IMR-90 (cell line): Measurements from ENCODE around the gene AXIN1.

Experiments
- BHLHE40 ChIP-seq: fragments of 150-350 bp; IDR thresholded peaks from 2 replicates; pipeline ENCODE4 v1.6.1; 2016; ENCODE audit warnings: mild to moderate bottlenecking, low read depth, low read length
- CHD1 ChIP-seq: IDR thresholded peaks from 2 replicates; pipeline ENCODE4 v1.6.1; 2012; ENCODE audit warnings: low read depth, low read length, improper control_type of control experiment
- CTCF ChIP-seq: conservative IDR thresholded peaks from 2 replicates; pipeline ENCODE4 v1.5.1; 2012; ENCODE audit warnings: mild to moderate bottlenecking, low read depth, low read length, improper control_type of control experiment
- MAZ ChIP-seq: IDR thresholded peaks from 2 replicates; pipeline ENCODE4 v1.6.1; 2012; ENCODE audit warnings: low read depth, mild to moderate bottlenecking, low read length, improper control_type of control experiment, moderate library complexity, borderline replicate concordance
- POLR2A ChIP-seq: IDR thresholded peaks from 2 replicates; pipeline ENCODE4 v1.6.1; 2012; ENCODE audit warnings: mild to moderate bottlenecking, low read depth, low read length
- RCOR1 ChIP-seq: IDR thresholded peaks from 2 replicates; pipeline ENCODE4 v1.6.1; 2012; ENCODE audit warnings: mild to moderate bottlenecking, low read length, improper control_type of control experiment; ENCODE audit not compliant: insufficient replicate concordance
- USF2 ChIP-seq: fragments of 150-350 bp; IDR thresholded peaks from 2 replicates; pipeline ENCODE4 v1.6.1; 2017; ENCODE audit warnings: mild to moderate bottlenecking, antibody characterized with exemption, low read length, low read depth

- TF ChIP-seq BHLHE40 (no peak), CTCF (no peak), POLR2A (no peak), CHD1 (no peak), RCOR1 (no peak), MAZ (no peak), USF2 (no peak)
These were observed 28.2 kb upstream of the AXIN1 start for GRCh38 chr16:380762-381011.
